ENCODE data around the gene TREM2.

GRCh38 chr6:41153992-41154625 is 8.8 kb downstream of the TREM2 start, which contains the start of gene TREML1:
- no peak for TF ChIP-seq CSDC2 (CRISPR knock-in tag; IDR thresholded peaks at IDR 0.05)
- TF ChIP-seq RARB (CRISPR knock-in tag; IDR thresholded peaks at IDR 0.05) = no peak
- TF ChIP-seq, protein P1, sequence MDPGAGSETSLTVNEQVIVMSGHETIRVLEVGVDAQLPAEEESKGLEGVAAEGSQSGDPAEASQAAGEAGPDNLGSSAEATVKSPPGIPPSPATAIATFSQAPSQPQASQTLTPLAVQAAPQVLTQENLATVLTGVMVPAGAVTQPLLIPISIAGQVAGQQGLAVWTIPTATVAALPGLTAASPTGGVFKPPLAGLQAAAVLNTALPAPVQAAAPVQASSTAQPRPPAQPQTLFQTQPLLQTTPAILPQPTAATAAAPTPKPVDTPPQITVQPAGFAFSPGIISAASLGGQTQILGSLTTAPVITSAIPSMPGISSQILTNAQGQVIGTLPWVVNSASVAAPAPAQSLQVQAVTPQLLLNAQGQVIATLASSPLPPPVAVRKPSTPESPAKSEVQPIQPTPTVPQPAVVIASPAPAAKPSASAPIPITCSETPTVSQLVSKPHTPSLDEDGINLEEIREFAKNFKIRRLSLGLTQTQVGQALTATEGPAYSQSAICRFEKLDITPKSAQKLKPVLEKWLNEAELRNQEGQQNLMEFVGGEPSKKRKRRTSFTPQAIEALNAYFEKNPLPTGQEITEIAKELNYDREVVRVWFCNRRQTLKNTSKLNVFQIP (CRISPR knock-in tag; IDR thresholded peaks at IDR 0.05; ENCODE audit: borderline replicate concordance, low read depth) = no peak
- no peak for TF ChIP-seq SNAI2 (CRISPR knock-in tag; IDR thresholded peaks at IDR 0.05)
- TF ChIP-seq PATZ1 (CRISPR knock-in tag; IDR thresholded peaks at IDR 0.05; ENCODE audit: borderline replicate concordance) = no peak
- TF ChIP-seq BACH2 (CRISPR knock-in tag; IDR thresholded peaks at IDR 0.05; ENCODE audit: borderline replicate concordance) = no peak
- no peak for TF ChIP-seq OSR1 (CRISPR knock-in tag; IDR thresholded peaks at IDR 0.05)
- TF ChIP-seq ESRRG (CRISPR knock-in tag; IDR thresholded peaks at IDR 0.05) = no peak
- TF ChIP-seq, protein P2, sequence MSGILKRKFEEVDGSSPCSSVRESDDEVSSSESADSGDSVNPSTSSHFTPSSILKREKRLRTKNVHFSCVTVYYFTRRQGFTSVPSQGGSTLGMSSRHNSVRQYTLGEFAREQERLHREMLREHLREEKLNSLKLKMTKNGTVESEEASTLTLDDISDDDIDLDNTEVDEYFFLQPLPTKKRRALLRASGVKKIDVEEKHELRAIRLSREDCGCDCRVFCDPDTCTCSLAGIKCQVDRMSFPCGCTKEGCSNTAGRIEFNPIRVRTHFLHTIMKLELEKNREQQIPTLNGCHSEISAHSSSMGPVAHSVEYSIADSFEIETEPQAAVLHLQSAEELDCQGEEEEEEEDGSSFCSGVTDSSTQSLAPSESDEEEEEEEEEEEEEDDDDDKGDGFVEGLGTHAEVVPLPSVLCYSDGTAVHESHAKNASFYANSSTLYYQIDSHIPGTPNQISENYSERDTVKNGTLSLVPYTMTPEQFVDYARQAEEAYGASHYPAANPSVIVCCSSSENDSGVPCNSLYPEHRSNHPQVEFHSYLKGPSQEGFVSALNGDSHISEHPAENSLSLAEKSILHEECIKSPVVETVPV (CRISPR knock-in tag; IDR thresholded peaks at IDR 0.05) = no peak
- no peak for TF ChIP-seq CREB5 (CRISPR knock-in tag; IDR thresholded peaks at IDR 0.05; ENCODE audit: low read depth)

All from SK-N-SH treated with all-trans-retinoic acid at 6 μM for 48 hours (cell line).